ENCODE results near the gene DDX3X. TPM values are rescaled to one million over a fixed set of nuclear protein-coding genes. Genes with fewer than 3 reads are reported as not detected.

The DDX3X gene
- total RNA-seq, 4 donors from 2014 or later, result 161 to 383 (median 228) TPM

DNA sequence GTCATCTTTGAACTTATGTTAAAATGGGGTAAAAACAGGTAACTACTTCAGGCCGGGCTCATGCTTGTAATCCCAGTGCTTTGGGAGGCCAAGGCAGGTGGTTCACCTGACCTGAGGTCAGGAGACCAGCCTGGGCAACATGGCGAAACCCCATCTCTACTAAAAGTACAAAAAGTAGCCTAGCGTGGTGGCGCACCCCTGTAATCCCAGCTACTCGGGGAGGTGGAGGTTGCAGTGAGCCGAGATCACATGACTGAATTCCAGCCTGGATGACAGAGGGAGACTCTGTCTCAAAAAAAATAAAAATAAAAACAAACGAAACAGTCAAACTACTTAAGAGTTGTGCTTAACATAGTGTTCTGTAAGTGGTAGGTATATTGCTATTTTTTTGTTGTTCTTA, 2.5 kb downstream of the DDX3X start:
- DNase-seq (ENCODE audit: low spot score in 2 of 2), result no peak
- peaks cover 33% of the 10 kb centered on the region for H3K4me1 ChIP-seq
- peak overlapping the region; percentile 74 for H3K4me3 ChIP-seq
- no peak overlapping the region for H3K27ac ChIP-seq
- H3K27me3 ChIP-seq, result no peaks in the 10 kb centered on the region
- TF ChIP-seq, protein P1, sequence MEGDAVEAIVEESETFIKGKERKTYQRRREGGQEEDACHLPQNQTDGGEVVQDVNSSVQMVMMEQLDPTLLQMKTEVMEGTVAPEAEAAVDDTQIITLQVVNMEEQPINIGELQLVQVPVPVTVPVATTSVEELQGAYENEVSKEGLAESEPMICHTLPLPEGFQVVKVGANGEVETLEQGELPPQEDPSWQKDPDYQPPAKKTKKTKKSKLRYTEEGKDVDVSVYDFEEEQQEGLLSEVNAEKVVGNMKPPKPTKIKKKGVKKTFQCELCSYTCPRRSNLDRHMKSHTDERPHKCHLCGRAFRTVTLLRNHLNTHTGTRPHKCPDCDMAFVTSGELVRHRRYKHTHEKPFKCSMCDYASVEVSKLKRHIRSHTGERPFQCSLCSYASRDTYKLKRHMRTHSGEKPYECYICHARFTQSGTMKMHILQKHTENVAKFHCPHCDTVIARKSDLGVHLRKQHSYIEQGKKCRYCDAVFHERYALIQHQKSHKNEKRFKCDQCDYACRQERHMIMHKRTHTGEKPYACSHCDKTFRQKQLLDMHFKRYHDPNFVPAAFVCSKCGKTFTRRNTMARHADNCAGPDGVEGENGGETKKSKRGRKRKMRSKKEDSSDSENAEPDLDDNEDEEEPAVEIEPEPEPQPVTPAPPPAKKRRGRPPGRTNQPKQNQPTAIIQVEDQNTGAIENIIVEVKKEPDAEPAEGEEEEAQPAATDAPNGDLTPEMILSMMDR (IDR thresholded peaks at IDR 0.05), result no peak
- 57% methylated on average over 7 of the region's 7 CpGs for WGBS
- H3K9me3 ChIP-seq, result no peaks in the 10 kb centered on the region
- H3K36me3 ChIP-seq, result no peaks in the 10 kb centered on the region

DNA sequence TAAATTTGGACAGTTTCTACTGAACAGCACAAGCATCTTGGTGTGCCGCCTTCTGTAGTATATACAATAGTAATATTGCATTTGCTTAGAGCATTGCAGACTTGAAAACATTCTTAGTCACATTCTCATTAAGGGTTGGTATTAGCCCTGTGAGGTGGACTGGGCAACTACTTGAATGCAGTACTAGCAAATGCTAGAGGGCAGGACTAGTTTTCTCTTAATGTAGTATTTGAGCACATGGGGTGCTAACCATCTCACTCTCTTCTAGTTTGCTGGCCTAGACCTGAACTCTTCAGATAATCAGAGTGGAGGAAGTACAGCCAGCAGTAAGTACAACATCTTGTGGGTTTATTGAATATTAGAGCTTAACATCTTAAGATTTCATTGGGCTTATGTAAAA, 3.2 kb downstream of the DDX3X start:
- H3K4me1 ChIP-seq, result peaks cover 36% of the 10 kb centered on the region

DNA sequence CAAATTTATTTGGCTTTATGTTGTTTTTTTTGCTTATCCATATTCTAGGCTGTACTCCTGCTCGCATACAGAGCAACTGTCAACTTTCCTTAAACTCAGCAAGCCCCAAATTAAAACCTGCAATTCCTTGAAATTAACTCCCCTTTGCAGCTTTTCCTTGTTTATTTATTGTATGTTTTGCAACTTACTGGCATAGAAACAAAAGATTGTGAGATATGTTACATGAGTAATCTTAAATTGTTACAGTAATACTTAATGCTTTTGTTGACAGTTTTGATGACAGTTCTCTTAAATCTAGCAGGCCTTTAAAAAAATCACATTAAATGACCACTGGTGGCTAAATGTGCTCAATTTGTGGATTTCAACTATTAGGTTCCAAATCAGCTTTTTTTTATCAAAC, 4.5 kb downstream of the DDX3X start:
- peaks cover 29% of the 10 kb centered on the region for H3K4me1 ChIP-seq
- no peaks in the 10 kb centered on the region for H3K27me3 ChIP-seq
- DNase-seq (ENCODE audit: low spot score in 2 of 2), result no peak
- peaks cover 19% of the 10 kb centered on the region for H3K36me3 ChIP-seq
- H3K4me3 ChIP-seq, result peak overlapping the region; percentile 74
- TF ChIP-seq POLR2A (IDR thresholded peaks at IDR 0.05) (no peak), EP300 (IDR thresholded peaks at IDR 0.05) (no peak), POLR2AphosphoS5 (IDR thresholded peaks at IDR 0.05) (no peak)
- no peaks in the 10 kb centered on the region for H3K9me3 ChIP-seq
- H3K27ac ChIP-seq, result no peak overlapping the region
- 65% methylated on average over 1 of the region's 1 CpG for WGBS

More for the DNA sequence above, 3.2 kb downstream of the DDX3X start:
- H3K27ac ChIP-seq, result no peak overlapping the region
- no peaks in the 10 kb centered on the region for H3K27me3 ChIP-seq
- WGBS, result 50% methylated on average over 1 of the region's 1 CpG
- no peaks in the 10 kb centered on the region for H3K9me3 ChIP-seq
- peaks cover 6% of the 10 kb centered on the region for H3K36me3 ChIP-seq
- peak overlapping the region; percentile 74 for H3K4me3 ChIP-seq
- TF ChIP-seq POLR2AphosphoS5 (IDR thresholded peaks at IDR 0.05) (no peak), EP300 (IDR thresholded peaks at IDR 0.05) (no peak), POLR2A (IDR thresholded peaks at IDR 0.05) (no peak)
- TF ChIP-seq, protein P1 (IDR thresholded peaks at IDR 0.05), result no peak
- DNase-seq (ENCODE audit: low spot score in 2 of 2), result no peak

DNA sequence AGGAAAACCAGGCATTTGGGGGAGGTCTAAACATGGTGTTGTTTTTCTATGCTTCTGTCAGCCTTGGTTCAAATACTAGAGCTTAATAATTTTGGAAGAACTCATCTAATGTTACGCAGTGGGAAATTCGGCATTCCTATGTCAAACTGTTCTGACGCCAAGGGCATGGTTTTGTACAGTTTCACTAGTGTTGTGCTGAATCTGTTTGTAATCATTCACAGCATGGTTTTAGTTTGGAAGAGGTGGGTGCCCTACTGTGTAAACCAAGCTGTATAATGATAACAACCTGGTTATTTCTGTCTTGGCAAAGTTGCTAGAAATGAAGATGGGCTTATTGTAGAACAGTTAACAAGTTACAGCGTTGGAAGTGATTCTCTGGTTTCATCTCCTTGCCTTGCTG, 5.2 kb downstream of the DDX3X start:
- Histone ChIP-seq H3K27ac (no peak overlapping the region), H3K27me3 (no peaks in the 10 kb centered on the region), H3K9me3 (no peaks in the 10 kb centered on the region), H3K4me3 (peak overlapping the region; percentile 74), H3K4me1 (peaks cover 29% of the 10 kb centered on the region), H3K36me3 (peaks cover 26% of the 10 kb centered on the region)
- WGBS, result 60% methylated on average over 4 of the region's 4 CpGs
- TF ChIP-seq POLR2A (IDR thresholded peaks at IDR 0.05), result no peak
- no peak for TF ChIP-seq EP300 (IDR thresholded peaks at IDR 0.05)
- TF ChIP-seq, protein P1 (IDR thresholded peaks at IDR 0.05), result no peak
- TF ChIP-seq POLR2AphosphoS5 (IDR thresholded peaks at IDR 0.05), result no peak
- no peak for DNase-seq (ENCODE audit: low spot score in 2 of 2)

DNA sequence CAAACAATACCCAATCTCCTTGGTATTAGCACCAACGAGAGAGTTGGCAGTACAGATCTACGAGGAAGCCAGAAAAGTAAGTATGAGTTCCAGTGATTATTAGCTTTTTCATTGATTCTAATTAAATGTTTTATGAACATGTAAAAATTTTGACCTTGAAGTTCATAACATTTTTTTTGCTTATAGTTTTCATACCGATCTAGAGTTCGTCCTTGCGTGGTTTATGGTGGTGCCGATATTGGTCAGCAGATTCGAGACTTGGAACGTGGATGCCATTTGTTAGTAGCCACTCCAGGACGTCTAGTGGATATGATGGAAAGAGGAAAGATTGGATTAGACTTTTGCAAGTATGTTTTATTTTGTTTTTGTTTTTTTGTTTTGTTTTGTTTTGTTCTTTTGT, 10.1 kb downstream of the DDX3X start:
- H3K4me3 ChIP-seq, result no peak overlapping the region
- no peak overlapping the region for H3K27ac ChIP-seq
- DNase-seq (ENCODE audit: low spot score in 2 of 2), result no peak
- no peaks in the 10 kb centered on the region for H3K9me3 ChIP-seq
- no peaks in the 10 kb centered on the region for H3K27me3 ChIP-seq
- peaks cover 66% of the 10 kb centered on the region for H3K36me3 ChIP-seq
- TF ChIP-seq, protein P1 (IDR thresholded peaks at IDR 0.05), result no peak
- no peak for TF ChIP-seq EP300 (IDR thresholded peaks at IDR 0.05)
- no peak for TF ChIP-seq POLR2AphosphoS5 (IDR thresholded peaks at IDR 0.05)
- no peak for TF ChIP-seq POLR2A (IDR thresholded peaks at IDR 0.05)
- WGBS, result 95% methylated on average over 9 of the region's 9 CpGs
- peaks cover 15% of the 10 kb centered on the region for H3K4me1 ChIP-seq

DNA sequence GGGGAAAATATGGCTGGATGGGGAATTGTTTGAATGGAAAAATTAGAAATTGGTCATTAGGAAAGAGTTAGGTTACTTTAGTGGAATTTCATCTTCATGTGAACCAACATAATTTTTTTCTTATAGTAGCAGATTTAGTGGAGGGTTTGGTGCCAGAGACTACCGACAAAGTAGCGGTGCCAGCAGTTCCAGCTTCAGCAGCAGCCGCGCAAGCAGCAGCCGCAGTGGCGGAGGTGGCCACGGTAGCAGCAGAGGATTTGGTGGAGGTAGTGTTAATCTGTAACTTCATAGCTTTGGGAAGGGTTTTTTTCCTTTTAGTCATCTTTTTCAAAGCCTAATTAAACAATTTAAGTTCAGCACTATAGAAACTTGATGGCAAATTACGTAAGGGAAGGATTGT, 13.2 kb downstream of the DDX3X start:
- WGBS, result 92% methylated on average over 8 of the region's 8 CpGs
- H3K27me3 ChIP-seq, result no peaks in the 10 kb centered on the region
- no peaks in the 10 kb centered on the region for H3K9me3 ChIP-seq
- TF ChIP-seq POLR2A (IDR thresholded peaks at IDR 0.05) (no peak), EP300 (IDR thresholded peaks at IDR 0.05) (no peak), POLR2AphosphoS5 (IDR thresholded peaks at IDR 0.05) (no peak)
- TF ChIP-seq, protein P1 (IDR thresholded peaks at IDR 0.05), result no peak
- no peak for DNase-seq (ENCODE audit: low spot score in 2 of 2)
- no peak overlapping the region for H3K27ac ChIP-seq
- H3K36me3 ChIP-seq, result peaks cover 60% of the 10 kb centered on the region
- H3K4me1 ChIP-seq, result no peaks in the 10 kb centered on the region
- no peak overlapping the region for H3K4me3 ChIP-seq

All from suprapubic skin (tissue), 4 donors.